Parathyroid adenoma (tissue), 2 donors: ENCODE measurements around the gene HDHD5.

Experiments used
- H2AFZ ChIP-seq: fragments of 300-600 bp; sonication (generic); one replicate; pipeline ENCODE4 v1.7.0; 2017; ENCODE audit warnings: antibody characterized with exemption, mild to moderate bottlenecking
- H3K27ac ChIP-seq: fragments of 300-600 bp; sonication (generic); one replicate; pipeline ENCODE4 v1.7.0; 2017
- H3K27me3 ChIP-seq: fragments of 300-600 bp; sonication (generic); one replicate; pipeline ENCODE4 v1.7.0; 2017; ENCODE audit warnings: low read length; ENCODE audit not compliant: control insufficient read depth, insufficient read depth
- H3K36me3 ChIP-seq: fragments of 300-600 bp; sonication (generic); one replicate; pipeline ENCODE4 v1.7.0; 2017; ENCODE audit warnings: low read length; ENCODE audit not compliant: control insufficient read depth, insufficient read depth
- H3K4me1 ChIP-seq: fragments of 300-600 bp; sonication (generic); one replicate; pipeline ENCODE4 v1.7.0; 2017; ENCODE audit warnings: control low read depth
- H3K4me2 ChIP-seq: fragments of 300-600 bp; sonication (generic); one replicate; pipeline ENCODE4 v1.7.0; 2017; ENCODE audit warnings: low read length
- H3K4me3 ChIP-seq: fragments of 300-600 bp; sonication (generic); one replicate; pipeline ENCODE4 v1.7.0; 2017; ENCODE audit warnings: low read depth, low read length
- H3K79me2 ChIP-seq: fragments of 300-600 bp; sonication (generic); one replicate; pipeline ENCODE4 v1.7.0; 2017; ENCODE audit warnings: control low read depth
- H3K9ac ChIP-seq: fragments of 300-600 bp; sonication (generic); one replicate; pipeline ENCODE4 v1.7.0; 2017; ENCODE audit warnings: mild to moderate bottlenecking
- H3K9me3 ChIP-seq: fragments of 300-600 bp; sonication (generic); one replicate; pipeline ENCODE4 v1.7.0; 2017; ENCODE audit warnings: low read length; ENCODE audit not compliant: control insufficient read depth
- TF ChIP-seq, protein P1 (sequence below): fragments of 300-600 bp; sonication (generic); IDR thresholded peaks from one replicate; pipeline ENCODE4 v1.7.0; 2017; ENCODE audit warnings: antibody characterized with exemption, mild to moderate bottlenecking
- donor health status: primary hyperparathyroidism.

The HDHD5 gene

DNA sequence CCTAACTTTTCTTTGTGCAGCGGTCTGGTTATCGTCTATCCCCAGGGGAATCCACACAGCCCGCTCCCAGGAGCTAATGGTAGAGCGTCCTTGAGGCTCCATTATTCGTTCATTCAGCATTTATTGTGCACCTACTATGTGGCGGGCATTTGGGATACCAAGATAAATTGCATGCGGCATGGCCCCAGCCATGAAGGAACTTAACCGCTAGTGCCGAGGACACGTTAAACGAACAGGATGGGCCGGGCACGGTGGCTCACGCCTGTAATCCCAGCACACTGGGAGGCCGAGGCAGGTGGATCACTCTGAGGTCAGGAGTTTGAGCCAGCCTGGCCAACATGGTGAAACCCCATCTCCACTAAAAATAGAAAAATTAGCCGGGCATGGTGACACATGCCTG, 49.1 kb downstream of the HDHD5 start:
- no peak overlapping the region for H3K9ac ChIP-seq
- H3K9me3 ChIP-seq, result no peaks in the 10 kb centered on the region
- H2AFZ ChIP-seq, result no peak overlapping the region
- H3K4me3 ChIP-seq, result no peak overlapping the region
- TF ChIP-seq, protein P1, sequence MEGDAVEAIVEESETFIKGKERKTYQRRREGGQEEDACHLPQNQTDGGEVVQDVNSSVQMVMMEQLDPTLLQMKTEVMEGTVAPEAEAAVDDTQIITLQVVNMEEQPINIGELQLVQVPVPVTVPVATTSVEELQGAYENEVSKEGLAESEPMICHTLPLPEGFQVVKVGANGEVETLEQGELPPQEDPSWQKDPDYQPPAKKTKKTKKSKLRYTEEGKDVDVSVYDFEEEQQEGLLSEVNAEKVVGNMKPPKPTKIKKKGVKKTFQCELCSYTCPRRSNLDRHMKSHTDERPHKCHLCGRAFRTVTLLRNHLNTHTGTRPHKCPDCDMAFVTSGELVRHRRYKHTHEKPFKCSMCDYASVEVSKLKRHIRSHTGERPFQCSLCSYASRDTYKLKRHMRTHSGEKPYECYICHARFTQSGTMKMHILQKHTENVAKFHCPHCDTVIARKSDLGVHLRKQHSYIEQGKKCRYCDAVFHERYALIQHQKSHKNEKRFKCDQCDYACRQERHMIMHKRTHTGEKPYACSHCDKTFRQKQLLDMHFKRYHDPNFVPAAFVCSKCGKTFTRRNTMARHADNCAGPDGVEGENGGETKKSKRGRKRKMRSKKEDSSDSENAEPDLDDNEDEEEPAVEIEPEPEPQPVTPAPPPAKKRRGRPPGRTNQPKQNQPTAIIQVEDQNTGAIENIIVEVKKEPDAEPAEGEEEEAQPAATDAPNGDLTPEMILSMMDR, result no peak
- H3K79me2 ChIP-seq, result no peaks in the 10 kb centered on the region
- no peaks in the 10 kb centered on the region for H3K27me3 ChIP-seq
- no peak overlapping the region for H3K4me2 ChIP-seq
- H3K4me1 ChIP-seq, result no peaks in the 10 kb centered on the region
- H3K27ac ChIP-seq, result no peak overlapping the region
- no peaks in the 10 kb centered on the region for H3K36me3 ChIP-seq

- Histone ChIP-seq H2AFZ (no peak overlapping the region), H3K27ac (no peak overlapping the region), H3K79me2 (no peaks in the 10 kb centered on the region), H3K4me3 (no peak overlapping the region), H3K9ac (no peak overlapping the region), H3K4me1 (no peaks in the 10 kb centered on the region), H3K36me3 (no peaks in the 10 kb centered on the region), H3K4me2 (no peak overlapping the region), H3K9me3 (no peaks in the 10 kb centered on the region), H3K27me3 (no peaks in the 10 kb centered on the region)
- TF ChIP-seq, protein P1, result no peak
These were observed 49.8 kb downstream of the HDHD5 start for GRCh38 chr22:17109113-17109865.

- no peak overlapping the region for H3K4me2 ChIP-seq
- no peak overlapping the region for H3K4me3 ChIP-seq
- no peaks in the 10 kb centered on the region for H3K9me3 ChIP-seq
- TF ChIP-seq, protein P1, result no peak
- H2AFZ ChIP-seq, result no peak overlapping the region
- no peaks in the 10 kb centered on the region for H3K4me1 ChIP-seq
- no peak overlapping the region for H3K9ac ChIP-seq
- H3K79me2 ChIP-seq, result no peaks in the 10 kb centered on the region
- H3K27ac ChIP-seq, result no peak overlapping the region
- no peaks in the 10 kb centered on the region for H3K36me3 ChIP-seq
- no peaks in the 10 kb centered on the region for H3K27me3 ChIP-seq
These were observed 50.6 kb downstream of the HDHD5 start for GRCh38 chr22:17108256-17109112.

GRCh38 chr22:17107547-17107810, 51.6 kb downstream of the HDHD5 start:
- Histone ChIP-seq H3K9me3 (no peaks in the 10 kb centered on the region), H3K79me2 (no peaks in the 10 kb centered on the region), H3K27me3 (no peaks in the 10 kb centered on the region), H3K4me3 (no peak overlapping the region), H3K4me2 (no peak overlapping the region), H3K4me1 (no peaks in the 10 kb centered on the region), H3K27ac (no peak overlapping the region), H3K36me3 (no peaks in the 10 kb centered on the region), H2AFZ (no peak overlapping the region), H3K9ac (no peak overlapping the region)
- TF ChIP-seq, protein P1, result no peak
